ENCODE measurements around the gene RASSF4.

The RASSF4 gene

GRCh38 chr10:44976352-44977198, 17.0 kb downstream of the RASSF4 start:
- DNase-seq = no peak

DNA sequence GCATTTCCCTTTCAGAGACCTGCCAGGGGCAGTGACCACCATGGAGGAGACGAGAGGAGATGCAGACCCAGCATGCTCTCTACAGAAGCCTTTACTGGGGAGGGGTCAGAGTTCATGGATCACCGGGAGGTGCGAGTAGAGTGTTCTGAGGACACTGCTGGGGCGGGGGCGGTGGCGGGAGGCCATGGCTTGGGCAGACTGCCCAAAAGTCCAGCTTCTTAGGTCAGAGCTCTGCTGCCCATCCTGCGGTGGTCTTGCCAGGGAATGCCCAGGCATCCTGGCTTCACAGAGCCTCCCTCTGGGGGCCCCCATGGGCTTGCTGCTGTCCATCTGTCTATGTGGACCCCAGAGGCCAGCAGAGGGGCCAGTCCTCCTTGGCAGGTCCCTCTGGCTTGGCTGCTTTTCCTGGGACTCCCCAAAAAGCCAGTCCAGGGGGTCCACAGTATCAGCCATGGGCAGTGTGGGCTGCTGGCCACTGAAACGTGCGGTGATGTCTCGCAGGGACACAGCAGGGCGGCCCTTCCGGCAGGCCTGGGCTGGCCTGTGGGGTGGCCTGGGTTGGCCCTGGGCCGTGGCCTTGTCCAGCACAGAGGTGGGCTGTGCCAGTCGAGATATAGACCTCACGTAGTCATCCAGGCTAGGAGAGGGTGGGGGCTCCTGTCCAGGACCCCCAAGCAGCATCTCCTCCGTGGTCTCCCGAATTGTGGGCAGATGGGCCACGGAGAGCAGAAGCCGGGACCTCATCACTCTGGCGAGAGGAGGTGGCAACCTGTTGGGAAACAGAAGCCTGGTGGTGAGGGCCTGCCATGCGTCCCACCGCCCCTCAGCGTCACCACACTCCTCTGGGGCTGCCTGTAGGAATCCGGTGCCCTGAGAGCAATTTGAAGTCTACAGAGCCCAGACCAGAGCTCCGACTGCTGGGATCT, 17.9 kb downstream of the RASSF4 start:
- DNase-seq = no peak

- DNase-seq = no peak
Measured at GRCh38 chr10:44978213-44978569, 18.6 kb downstream of the RASSF4 start.

DNA sequence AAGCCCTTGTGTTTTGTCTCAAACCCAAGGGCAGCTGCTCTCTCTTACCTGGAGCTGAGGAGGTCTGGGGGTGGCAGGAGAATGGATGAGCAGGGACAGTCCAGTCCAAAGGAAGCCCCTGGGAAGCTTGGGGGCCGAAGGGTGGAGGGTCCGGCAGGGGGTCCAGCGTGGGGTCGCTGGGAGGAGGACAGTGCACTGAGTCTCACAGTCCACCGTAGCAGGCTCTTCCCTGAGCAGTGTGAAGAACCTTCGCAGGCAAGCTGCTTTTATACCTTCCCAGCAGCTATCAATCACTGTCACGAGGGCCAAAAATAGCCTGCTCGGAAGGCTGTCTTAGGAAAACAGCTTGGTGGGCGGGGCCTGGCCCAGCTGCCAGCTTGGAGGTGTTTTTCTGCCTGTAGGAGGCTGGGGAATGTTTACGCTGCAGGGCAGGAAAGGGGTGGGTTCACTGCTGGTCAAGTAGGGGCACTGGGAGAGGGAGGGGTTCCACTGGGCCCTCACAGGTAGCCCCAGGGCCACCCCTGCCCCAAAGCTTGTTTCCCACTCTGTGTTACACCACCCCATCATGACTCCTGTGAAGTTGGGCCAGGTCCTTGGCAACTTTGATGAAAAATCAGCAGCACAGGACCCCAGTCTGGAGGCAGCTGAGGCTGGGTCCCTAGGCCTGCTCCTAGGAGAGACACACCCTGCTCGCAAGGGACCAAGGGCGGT, 19.1 kb downstream of the RASSF4 start, which contains the start of gene DEPP1:
TSS of gene DEPP1 (minus strand) at position 240 of the 711 bp plus-strand sequence. CDS start 779 bp downstream, outside the sequence.
- DNase-seq = peak; percentile 67 to 83 (median 80)

DNA sequence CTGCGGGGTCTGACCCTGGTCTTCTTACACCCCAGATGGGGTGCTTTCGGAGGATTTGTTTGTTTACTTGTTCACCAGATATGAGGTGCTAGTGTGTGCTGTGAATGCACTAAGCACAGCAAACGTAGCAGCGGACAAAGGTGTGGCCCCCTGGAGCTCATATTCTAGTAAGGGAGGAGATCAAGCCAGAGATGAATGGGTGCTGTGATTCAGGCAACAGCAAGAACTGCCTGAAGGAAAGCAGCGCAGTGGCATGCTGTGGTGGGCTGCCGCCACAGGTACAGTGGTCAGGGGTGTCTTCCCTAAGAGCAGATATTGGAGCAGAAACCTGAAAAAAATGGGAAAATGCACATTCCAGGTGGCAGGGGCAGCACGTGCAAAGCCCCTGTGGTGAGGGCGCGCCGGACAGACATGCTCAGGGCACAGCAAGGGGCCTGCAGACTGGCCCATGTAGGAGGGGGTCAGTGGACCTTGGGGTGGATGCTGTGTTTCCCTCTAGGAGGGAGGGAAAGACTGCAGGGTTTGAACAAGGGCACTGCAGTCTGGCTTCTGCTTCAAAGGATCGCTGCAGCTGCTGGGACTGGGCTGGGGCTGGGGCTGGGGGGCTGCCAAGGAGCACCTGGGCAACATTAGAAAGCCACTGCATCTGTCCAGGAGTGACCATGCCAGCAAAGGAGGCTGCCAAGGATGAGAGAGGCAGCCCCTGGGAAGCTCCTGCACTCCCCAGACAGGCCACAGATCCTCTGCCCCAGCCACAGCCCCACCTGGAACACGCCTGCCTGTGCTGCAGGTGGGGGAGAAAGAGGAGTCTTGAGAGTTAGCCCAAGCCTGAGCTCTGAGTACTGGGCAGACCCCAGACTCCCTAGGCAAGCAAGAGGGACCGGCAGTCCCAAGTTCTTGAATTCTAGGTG, 19.9 kb downstream of the RASSF4 start:
- no peak for DNase-seq

DNA sequence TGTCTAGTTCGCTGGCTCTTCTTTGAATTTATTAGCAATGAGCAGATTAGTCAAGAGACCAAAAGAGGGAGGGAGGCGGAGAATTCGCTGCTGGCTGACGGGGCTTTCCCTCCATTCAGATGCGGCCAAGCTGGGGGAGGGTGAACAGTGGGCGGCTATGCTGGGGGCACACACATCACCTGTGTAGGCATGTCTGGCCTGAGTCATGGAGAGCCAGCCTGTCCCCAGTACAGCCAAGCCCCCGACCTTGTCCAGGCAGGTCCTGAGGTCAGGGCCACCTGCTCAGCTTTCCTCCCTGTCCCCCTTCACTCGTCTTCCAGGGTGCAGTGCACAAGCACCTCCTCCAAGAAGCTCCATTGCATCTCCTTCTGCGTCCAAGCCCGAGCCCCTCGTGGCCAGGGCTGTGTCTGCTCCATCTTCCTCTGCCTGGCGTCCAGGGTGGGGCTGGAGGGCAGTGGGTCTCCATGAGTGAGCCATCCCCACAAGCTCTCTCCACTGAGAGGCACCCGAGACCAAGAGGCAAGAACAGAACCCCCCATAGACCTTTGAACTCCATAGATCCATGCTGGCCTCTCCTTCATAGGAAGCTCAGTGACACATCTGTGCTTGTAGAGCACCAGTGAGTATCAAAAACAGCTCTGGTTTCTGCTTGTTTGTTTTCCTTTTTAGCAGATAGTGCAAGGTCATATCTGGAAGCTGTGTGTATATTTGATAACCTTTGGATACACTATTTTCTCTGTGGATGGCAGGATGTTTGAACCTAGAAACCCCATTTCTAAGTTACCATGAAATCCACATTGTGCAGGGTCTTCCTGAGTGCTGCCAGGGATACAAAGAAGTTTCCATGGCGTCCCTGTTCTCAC, 20.9 kb downstream of the RASSF4 start:
- no peak for DNase-seq

- DNase-seq = peak in 2 of 3 donors; percentile 46 to 50
Measured at GRCh38 chr10:44981172-44982113, 21.8 kb downstream of the RASSF4 start.

GRCh38 chr10:44982114-44982460, 22.5 kb downstream of the RASSF4 start:
- no peak for DNase-seq

DNA sequence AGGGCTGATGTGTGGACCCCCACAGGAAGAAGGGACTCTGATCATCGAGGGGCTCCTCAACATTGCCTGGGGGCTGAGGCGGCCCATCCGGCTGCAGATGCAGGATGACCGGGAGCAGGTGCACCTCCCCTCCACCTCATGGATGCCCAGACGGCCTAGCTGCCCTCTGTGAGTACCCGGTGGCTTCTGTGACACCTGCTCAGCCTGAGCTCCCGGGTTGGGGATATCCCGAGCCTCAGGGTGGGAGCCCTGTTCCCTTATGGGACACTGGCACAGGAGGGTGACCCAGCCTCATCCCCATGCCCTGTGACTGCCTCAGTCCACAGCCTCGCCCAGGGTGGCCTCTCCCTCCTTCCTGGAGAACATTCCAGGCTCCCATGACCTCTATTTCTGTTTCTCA, 22.9 kb downstream of the RASSF4 start:
- DNase-seq = no peak

GRCh38 chr10:44983066-44983894, 23.7 kb downstream of the RASSF4 start:
- DNase-seq = no peak

GRCh38 chr10:44983895-44984278, 24.3 kb downstream of the RASSF4 start:
- no peak for DNase-seq

DNA sequence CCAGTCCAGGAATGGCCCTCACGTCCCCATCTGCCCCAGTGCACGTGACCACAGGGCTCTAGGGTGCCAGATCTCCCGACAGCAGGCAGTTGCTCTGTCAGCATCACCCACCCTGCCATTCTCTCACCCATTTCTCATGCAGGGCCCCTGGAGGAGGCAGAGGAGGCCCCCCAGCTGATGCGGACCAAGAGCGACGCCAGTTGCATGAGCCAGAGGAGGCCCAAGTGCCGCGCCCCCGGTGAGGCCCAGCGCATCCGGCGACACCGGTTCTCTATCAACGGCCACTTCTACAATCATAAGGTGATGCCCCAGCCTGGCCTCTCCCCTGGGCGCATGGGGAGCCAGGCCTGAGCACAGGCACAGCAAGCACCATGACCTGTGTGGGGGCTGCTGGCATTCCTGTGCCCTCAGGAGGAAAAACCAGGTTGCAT, 25.1 kb downstream of the RASSF4 start:
- no peak for DNase-seq

GRCh38 chr10:44985175-44985681, 25.6 kb downstream of the RASSF4 start:
- DNase-seq = no peak

DNA sequence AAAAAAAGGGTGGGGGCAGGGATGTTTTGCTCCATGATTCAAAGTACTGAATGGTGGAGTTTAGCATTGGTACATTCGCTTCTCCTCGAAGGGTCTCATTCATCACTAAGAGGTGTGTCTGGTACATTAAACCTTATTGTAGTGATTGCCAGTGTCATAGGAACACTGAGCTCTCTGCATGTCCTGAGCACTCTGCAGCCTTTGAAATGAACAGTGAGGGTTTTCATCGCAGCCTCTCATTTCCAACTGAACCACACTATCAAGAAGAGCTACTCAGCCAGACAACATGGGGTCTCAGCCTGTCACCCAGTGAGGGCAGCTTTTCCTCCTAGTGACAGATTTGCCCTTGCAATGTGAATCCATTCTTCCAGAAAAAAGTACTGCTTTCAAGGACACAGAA, 26.6 kb downstream of the RASSF4 start:
- DNase-seq = no peak

DNA sequence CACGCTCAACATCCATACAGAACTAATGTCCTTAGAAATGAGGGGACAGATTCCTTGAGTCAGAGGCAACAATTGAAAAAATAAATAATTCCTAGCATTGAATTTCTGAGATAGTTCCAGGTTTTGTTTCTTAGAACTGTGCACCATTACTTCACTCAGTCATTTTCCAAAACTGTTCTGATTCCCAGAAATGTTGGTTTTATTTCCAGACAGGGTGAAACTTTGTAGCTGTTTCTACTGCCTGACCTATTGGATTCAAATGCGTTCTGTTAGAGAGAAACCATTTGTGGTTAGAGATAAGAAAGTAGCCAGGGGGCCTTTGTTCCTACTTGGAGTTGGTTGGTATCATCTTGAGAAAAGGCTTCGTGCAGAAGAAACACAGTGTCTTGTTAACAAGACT, 27.1 kb downstream of the RASSF4 start:
- no peak for DNase-seq

GRCh38 chr10:44988957-44989585, 29.5 kb downstream of the RASSF4 start:
- DNase-seq = no peak

DNA sequence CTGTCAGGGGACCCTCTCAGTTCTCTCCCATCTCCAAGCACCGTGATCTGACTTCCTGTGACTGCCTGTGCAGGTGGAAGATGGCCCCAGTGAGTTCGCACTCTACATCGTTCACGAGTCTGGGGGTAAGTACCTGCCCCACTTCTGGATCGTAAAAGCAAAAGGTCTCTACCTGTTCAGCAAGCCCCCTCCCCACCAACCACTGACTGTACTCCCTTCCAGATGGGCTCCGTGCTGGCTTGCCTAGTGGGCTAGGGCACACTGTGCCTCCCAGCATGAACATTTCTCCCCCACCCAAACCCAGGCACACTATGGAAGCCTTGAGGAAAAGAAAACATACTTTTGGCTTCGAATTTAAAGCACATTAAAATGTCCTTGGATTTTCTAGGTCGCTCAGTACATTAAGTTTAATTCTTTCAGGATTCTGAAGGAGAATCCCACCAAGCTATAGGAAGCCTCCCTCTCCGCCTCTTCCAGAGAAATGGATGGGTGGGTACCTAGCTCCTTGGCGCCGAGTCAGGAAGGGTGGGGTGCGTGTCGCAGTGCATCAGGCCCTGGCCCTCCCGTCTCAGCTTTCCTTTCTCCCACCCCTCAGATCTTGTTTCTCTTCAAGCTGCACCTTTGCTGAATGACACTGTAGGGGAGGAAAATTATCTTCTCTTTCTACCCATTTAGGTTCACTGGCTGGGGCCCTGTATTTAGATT, 30.1 kb downstream of the RASSF4 start:
- no peak for DNase-seq

DNA sequence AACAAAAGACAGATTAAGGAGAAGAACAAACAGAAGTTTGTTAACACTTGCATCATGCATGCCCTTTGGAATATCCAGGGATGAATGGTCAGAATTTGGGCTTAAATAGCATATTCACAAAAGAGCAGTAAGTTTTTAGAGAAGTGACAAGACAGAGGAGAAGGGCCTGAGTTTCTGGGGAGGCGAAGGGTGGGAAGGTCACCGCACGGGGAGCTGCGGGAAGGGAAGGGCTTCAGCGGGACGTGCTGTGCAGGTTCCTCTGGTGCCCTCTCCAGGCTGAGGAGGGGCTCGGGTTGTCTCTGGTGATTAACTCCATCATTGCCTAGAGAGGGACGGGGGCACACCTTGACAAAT, 30.7 kb downstream of the RASSF4 start:
- DNase-seq = no peak
